Dermis microvascular lymphatic vessel endothelial cell (primary cell): ENCODE data around the gene HSCB. TPM values are rescaled to one million over a fixed set of nuclear protein-coding genes. Genes with fewer than 3 reads are reported as not detected.
A peak's percentile ranks its signal among the peaks of the same experiment; 100 is the strongest.
"Not testable (repeated sequence)": the region's sequence is repeated elsewhere in the genome, so short reads cannot be mapped to it uniquely, and the experiment has no call there.

Source experiments
- DNase-seq, 2 donors: peaks; one replicate each; pipeline versions ENCODE4 v3.0.0 to v3.0.0-alpha.2; 2010; ENCODE audit warnings: low read depth in 2 of 2
- total RNA-seq: library from RNA; depleted of rRNA; stranded (reverse); fragments of >200 nt; gene quantifications from 2 replicates; pipeline ENCODE4 v1.2.1, GENCODE V29; 2014

The HSCB gene
- total RNA-seq, 1 donor from 2014 or later, result 19.8 TPM

DNA sequence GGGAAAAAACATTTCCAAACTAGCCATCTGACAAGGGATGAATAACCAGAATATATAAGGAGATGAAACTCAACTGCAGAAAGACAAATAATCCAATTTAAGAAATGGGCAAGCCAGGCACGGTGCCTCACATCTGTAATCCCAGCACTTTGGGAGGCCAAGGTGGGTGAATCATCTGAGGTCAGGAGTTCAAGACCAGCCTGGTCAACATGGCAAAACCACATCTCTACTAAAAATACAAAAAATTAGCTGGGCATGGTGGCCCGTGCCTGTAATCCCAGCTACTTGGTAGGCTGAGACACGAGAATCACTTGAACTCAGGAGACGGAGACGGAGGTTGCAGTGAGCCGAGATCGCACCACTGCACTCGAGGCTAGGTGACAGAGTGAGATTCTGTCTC is 3.0 kb upstream of the HSCB start:
- not testable (repeated sequence) for DNase-seq

DNA sequence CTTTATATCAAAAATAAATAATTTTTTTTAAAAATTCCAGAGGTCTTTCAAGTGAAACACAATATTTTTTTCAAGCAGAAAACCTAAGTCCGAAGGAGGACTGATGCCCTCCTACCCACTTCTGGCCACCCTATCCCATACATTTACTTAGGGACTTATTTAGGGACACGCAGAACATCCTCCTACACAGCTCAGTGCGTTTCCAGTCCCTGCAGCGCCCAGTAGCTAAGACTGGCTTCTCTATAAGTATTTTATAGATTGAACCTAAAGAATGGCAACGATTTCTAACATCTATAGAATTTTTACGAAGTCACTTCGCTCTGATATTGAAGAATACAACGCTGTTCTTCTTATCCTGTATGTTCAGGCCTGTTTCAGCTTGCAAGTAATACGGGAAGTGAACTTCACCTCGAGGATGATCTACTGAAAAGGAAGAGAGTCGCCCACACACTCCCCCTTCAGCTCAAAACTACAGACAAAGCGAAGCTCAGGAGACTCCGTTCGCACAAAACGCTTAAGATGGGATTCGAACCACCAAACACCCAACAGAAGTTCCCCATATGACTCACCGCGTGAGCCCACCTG is 547 bp upstream of the HSCB start:
- no peak for DNase-seq

DNA sequence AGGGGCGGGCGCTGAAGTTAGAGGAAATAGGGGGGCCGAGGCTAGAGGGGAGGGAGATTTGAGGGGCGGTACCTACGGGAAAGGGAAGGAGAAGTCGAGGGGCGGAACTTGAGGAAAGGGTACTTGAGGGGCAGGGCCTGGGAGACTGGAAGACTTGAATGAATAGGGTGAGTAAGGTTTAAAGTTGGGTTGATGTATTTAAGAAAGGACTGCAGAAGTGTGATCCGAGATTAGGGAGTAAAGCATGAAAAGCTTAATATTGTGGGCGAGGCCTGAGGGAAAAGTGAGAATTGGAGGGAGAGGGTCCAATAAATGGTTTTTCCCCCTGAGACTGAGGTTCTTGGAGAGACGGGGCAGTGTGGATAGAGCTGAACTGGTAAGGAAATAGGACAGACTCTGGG is 723 bp downstream of the HSCB start:
- DNase-seq, result no peak

DNA sequence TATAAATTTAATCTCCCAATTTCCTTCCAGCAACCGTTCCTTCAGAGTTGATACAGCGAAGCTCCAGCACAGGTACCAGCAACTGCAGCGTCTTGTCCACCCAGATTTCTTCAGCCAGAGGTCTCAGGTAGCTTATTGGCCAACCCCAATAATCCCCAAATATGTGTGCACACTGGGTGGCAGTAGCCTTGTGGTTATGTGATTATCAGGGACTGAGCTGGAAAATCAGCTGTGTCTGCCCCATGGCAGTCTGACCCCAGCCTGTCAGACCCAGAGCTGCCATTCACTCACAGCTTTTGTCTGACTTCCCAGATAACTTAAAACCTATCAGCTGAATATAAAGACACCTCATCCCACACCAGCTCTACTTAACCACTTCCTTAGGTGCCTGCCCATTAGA is 2.0 kb downstream of the HSCB start:
- DNase-seq, result no peak

DNA sequence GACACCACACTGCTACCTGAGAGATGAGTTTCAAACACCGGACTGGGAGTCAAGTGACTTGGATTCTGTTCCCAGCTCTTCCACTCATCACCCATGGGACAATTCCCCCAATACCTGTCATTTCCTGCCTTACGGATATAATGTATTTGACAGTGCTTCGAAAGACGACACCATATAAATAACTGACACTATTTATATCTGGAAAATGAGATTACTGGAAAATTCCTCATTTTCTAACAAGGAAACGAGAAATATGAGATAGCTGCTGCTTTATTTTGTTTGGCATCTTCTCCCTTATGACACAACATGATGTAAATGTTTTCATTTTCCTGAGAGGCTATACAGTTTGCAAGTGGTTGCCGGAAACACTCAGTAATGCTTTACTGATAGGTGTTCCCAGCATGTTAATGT is 8.6 kb downstream of the HSCB start:
- peak; percentile 97 to 98 for DNase-seq

DNA sequence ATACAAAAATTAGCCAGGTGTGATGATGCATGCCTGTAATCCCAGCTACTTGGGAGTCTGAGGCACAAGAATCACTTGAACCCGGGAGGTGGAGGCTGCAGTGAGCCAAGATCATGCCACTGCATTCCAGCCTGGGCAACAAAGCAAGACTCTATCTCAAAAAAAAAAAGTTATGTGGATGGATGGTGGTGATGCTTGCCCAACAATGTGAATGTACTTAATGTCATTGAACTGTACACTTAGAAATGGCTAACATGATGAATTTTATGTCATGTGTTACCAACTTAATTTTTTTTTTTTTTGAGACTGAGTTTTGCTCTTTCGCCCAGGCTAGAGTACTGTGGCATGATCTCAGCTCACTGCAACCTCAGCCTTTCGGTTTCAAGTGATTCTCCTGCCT is 12.7 kb downstream of the HSCB start:
- not testable (repeated sequence) for DNase-seq

DNA sequence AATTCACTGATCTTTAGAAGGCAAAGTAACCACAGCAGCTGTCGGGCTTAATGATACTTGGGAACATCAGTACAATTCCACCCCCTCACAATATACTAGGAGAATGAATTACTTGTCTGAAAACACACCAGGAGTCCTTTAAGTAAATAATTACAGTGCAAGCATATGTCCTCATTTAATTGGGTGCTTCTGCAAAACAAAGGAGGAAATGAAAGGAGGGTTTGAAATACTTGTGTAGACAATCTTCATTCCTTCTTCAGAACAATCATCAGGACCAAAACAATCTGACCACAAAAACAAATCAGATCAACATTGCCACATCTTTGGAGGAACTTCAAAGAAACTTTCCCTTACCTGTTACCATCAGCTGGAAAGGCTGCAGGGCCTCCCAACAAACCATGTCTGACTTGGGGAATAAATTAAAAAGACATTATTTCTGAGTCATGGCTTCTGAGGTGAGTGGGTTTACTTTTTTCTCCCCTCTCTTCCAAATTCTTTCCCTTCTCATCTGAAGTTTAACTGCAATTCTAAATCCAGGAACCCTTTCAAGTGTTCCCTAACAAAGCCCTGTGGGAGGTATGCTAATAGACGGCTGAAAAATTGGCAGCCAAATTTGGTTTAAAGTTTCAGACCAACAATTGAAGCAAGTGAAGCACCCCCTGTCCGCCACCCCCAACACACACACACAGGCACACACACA is 18.2 kb downstream of the HSCB start:
- DNase-seq, result no peak

DNA sequence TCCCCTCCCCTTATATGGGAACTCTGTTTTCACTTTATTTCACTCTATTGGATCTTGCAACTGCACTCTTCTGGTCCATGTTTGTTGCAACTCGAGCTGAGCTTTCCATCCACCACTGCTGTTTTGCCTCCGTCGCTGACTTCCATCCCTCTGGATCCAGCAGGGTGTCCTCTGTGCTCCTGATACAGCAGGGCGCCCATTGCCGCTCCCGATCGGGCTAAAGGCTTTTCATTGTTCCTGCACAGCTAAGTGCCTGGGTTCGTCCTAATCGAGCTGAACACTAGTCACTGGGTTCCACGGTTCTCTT is 19.6 kb downstream of the HSCB start:
- no peak for DNase-seq

DNA sequence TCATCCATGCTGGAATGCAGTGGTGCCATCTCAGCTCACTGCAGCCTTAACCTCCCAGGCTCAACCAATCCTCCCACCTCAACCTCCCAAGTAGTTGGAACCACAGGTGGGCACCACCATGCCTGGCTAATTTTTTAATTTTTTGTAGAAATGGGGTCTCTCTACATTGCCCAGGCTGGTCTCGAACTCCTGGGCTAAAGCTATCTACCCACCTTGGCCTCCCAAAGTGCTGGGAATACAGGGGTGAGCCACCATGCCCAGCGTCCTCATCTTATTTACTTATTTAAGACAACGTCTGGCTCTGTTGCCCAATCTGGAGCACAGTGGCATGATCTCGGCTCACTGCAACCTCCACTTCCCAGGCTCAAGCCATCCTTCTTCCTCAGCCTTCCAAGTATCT is 20.2 kb downstream of the HSCB start:
- DNase-seq, result not testable (repeated sequence)

DNA sequence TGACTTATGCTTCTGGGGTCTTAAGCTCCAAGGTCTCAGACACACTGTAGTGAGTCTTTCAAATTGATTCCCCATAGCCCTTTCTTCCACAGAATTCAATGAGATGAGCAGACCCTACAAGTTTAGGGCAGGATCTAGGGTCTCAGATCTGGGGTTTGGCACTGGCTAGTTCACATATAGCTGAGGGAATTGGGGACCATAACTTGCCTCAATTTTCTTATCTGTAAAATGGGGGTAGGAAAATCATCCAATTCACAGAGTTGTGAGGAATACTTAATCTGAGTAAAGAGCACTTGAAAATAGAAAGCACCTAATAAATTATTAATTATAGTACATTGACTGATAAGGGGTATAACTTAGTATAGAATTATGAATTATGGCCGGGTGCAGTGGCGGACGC is 24.8 kb downstream of the HSCB start:
- DNase-seq, result no peak

DNA sequence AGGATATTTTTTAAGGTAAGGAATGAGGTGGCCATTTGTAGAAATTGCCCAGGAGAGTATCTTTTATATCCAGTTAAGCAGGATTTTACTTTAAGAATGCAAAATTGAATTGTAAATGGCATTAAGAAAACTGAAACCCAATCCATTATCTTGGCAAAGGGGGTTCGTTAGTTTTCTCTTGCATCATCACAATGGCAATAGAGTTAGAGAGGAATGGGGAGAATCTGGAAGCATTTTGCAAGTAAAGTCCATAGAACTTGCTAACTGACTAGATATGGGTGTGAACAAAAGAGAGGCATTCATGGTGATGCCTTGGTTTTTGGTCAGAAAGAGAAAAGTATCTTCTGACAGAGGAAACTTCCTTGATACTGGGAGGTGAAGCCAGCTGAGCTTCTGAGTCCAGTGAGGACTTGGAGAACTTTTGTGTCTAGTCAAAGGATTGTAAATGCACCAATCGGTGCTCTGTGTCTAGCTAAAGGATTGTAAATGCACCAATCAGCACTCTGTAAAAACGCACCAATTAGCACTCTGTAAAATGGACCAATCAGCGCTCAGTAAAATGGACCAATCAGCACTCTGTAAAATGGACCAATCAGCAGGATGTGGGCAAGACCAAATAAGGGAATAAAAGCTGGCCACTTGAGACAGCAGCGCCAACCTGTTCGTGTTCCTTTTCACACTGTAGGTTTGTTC is 27.0 kb downstream of the HSCB start:
- DNase-seq, result no peak

DNA sequence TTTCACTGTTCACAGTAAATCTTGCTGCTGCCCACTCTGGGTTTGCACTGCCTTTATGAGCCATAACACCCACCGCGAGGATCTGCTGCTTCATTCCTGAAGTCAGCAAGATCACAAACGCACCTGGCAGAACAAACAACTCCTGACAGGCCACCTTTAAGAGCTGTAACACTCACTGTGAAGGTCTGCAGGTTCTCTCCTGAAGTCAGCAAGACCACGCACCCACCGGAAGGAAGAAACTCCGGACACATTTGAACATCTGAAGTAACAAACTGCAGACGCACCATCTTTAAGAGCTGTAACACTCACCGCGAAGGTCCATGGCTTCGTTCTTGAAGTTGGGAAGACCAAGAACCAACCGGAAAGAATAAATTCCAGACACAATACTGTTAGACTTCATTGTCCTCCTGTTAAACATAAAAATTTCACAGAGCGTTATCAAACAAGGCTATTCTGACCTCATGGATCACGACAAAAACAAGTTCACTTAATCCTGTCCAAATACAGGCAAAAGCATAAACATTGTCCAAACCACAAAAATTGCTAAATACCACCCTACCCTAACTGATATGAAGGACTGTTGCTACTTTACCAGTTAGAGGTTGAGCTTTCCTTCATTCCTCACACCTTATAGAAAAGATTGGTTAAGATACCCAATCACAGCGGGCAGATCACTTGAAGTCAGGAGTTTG is 27.7 kb downstream of the HSCB start:
- DNase-seq, result no peak

DNA sequence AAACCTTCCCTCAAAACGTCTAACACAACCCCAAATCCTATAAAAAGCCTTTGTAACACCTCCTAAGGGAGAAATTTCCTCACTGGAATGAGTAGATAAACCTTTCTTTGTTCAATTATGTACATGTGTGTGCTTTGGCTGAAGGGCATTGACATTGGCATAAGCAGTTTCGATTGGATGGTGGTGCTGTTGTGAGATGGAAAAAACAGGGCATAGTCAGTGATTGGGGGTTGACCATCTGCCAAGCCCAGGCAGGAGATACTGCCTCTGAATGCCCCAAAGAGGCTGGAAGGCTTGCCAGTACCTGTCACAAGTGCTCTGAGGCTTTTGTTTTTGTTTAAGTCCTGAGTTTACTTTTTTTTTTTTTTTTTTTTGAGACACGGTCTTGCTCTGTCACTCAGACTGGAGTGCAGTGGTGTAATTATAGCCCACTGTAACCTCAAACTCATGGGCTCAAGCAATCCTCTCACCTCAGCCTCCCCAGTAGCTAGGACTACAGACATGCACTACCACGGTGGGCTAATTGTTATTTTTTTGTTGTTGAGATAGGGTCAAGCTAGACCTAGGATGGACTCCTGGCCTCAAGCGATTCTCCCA is 29.5 kb downstream of the HSCB start:
- no peak for DNase-seq

DNA sequence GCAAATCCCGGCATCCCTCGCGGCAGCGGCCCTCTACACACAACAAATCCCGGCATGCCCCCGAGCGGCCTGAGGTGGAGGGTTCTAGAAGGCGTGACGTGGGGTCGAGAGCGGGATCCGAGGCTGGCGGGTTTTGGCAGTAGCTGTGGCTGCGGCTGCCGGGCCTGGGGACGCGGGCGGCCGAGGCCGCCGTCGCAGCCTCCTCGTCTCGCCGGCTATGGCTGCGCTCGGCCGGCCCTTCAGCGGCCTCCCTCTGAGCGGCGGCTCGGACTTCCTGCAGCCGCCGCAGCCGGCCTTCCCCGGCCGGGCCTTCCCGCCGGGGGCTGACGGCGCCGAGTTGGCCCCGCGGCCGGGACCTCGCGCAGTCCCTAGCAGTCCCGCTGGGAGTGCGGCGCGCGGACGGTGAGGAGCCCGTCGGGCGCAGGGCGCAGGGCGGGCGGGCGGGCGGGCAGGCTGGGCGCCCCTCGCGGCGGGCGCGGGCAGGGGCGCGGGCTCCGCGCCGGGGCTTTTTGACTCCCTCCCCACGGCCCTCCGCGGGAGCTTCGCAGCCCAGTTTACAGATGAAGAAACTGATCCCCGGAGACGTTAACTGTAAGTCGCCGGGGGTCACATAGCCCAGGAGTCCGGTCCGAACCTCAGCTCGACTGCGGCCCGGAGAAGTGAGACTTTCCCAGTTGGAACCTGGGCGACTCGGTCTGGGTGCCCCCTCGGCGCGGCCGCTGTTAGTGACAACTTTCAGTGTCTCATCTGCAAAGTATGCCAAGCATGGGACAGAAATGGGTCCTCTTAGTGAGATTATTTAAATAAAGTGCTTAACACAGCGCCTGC is 31.0 kb downstream of the HSCB start, which contains the start of gene CCDC117:
Gene CCDC117 (plus strand): TSS at position 63 of the 828 bp plus-strand sequence. CDS start 155 bp downstream, at position 218.
- peak; percentile 95 to 98 for DNase-seq

DNA sequence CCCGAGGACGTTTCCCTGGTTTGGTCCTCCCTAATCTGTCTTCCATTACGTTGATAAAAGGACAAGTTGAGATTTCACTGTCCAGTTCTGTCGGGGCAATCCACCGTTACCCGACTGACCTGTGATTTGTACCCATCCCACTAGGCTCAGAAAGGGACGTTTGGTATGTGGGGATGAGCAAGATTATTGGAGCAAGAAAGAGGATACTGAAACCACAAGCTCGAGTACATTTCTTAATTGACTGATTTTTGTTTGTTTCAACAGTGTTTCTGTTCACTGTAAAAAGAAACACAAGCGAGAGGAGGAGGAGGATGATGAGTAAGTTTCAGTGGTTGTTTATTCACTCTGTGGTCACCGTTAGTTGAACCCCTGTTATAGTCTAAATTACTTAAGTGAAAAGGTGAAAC is 31.6 kb downstream of the HSCB start:
- peak in 1 of 2 donors; percentile 41 for DNase-seq

DNA sequence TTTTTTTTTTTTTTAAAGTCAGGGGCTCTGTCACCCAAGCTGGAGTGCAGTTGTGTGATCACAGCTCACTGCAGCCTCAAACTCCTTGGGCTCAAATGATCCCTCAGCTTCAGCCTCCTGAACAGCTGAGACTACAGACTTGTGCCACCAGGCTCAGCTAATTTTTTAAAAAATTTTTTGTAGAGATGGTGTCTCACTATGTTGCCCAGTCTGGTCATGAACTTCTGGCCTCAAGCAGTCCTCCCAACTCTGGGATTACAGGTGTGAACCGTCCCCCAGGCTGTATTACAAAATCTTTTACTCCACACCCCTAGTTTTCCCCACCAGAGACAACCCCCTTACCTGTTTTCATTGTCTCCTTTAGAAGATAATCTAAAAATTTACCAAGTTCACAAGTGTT is 32.5 kb downstream of the HSCB start:
- no peak for DNase-seq

DNA sequence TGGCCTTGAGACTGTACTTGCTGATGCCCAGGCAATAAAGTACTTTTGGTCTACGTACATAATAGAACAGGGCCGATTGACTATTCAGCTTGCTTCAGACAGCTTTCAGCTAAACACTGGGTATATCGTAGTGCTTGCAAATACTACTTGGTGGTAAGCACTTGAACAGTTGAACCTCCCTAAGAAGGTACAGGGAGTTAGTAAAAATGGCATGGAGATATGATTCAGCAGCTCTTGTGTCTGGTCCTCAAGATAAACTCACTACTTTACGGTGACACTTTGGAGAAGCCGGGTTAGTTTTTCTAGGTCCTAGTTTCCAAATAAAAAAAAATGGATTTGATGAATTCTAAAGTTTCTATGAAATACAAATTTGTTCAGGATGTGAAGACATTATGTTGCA is 38.0 kb downstream of the HSCB start:
- no peak for DNase-seq

DNA sequence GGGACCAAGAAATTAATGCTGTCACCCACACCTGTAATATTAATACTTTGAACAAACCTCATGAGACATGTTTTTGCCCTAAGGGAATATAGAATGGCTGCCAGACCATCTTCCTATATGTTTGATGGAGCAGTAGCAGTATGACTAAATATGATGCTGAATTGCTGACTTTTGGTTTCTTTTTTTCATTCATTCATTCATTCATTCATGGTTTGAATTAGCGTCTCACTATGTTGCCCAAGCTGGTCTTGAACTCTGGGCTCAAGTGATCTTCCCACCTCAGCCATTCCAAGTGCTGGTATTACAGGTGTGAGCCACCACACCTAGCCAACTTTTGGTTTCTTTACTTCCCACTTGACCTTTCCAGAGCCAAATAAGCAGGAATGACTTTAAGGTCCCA is 38.5 kb downstream of the HSCB start:
- no peak for DNase-seq

DNA sequence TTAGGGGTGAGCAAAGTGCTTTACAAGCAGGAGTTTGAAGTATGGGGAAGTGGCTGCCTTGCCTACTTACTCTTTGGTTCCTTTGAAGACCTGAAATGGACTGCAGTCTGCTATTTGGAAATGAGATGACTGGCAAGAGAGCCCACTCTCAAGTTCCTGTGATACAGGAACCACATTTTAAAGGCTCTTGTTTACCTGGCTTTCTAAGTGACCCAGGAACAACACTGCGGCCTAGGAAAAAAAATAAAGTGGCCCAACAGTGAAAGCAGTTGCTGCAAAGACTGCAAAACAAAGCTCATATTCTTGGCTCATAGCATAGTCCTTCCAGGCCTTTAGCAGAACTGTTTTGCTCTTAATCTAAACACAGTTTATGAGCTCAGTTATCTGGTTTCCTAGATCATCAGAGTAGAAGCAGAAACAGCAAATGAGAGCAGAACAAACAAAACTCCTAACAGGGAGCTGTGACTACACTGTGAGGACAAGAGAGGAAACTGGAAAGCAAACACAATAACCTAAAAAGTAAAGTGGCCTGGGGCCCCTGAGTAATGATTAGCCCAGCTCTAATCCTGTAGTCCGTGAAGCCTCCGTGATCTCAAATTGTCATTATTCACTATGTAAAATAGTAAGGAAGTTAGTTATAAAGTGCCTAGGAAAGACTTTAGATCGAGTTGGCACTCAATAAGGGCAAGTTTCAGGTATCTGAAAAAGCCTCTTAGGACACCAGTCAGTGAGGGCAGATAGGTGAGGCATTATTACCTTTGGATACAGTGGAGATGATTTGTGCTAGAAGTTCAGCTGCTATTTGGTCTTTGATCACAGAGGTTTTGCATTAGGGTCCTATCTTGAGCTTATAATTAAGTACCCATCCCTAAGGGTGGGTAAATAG is 42.2 kb downstream of the HSCB start:
- DNase-seq, result no peak

DNA sequence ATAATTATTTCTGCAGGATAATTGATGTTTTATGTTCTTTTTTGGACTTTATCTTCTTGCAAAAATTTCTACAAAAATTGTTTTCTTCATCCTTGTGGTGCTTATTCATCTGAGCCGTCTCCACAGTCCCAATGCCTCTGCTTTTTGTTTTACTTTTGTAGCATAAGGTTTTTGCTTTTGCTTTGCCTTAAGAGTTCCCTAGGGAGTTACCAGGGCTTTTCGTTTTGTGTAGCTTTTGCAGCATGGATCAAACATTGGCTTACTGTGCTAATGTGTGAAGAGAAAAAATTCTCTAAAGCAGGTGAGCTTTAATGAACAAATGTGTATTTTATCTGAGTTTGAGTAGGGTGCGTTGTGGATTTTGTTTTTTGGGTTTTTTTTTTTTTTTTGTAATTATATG is 46.8 kb downstream of the HSCB start:
- no peak for DNase-seq
